ENCODE measurements around the gene KRT4.

DNA sequence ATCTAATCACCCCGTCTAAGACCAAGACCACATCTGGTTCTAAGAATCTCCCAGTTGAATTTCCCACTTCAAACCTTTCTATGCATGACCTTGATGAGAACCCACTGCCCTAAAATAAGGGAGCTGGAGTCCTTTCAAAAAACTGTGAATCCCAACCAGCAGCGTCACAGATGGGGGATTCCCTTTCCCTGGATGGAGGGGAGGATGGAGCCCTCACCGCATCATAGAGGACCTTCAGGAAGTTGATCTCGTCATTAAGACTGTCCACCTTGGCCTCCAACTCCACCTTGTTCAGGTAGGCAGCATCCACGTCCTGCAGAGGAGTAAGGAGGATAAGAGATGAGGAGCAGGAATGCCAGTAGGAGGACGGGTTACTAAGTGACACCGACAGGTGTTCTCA lies 4.8 kb downstream of the KRT4 start:
- TF ChIP-seq CTCF (conservative IDR thresholded peaks at IDR 0.05; ENCODE audit: low read depth, low read length) (no peak), EZH2 (IDR thresholded peaks at IDR 0.05; ENCODE audit: low read length, unreplicated experiment) (no peak), EZH2phosphoT487 (IDR thresholded peaks at IDR 0.05; ENCODE audit: borderline replicate concordance, low read length) (no peak)
